ENCODE measurements around the gene TRAF3IP1. TPM values are rescaled to one million over a fixed set of nuclear protein-coding genes. Genes with fewer than 3 reads are reported as not detected.
"Not testable (repeated sequence)": the region's sequence is repeated elsewhere in the genome, so short reads cannot be mapped to it uniquely, and the experiment has no call there.

TRAF3IP1 gene
- total RNA-seq, 3 donors from 2014 or later: 13.3 to 37.5 (median 16.3) TPM

DNA sequence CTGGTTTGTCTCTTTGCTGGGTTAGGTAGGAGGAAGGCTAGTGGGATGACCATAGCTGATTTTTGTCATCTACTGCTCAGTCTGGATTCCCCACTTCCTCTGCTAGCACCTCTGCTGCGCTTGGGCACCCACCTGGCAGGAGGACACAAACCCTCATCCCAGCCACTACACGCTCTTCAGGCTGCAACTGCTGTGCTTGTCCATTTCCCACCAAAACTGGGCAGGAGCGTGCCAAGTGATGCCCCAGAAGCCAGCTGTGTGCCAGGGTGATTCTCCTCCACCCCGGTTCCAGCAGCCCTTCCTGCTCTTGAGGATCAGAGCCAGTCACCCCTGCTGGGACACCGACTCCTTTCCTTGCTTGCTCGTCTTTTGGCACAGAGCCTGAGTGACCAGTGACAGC, 16.2 kb upstream of the TRAF3IP1 start:
- Histone ChIP-seq H3K4me3 (no peak overlapping the region), H3K9me3 (no peaks in the 10 kb centered on the region), H3K4me1 (ENCODE audit: low read depth) (peaks cover 9% of the 10 kb centered on the region), H3K36me3 (ENCODE audit: low read depth) (no peaks in the 10 kb centered on the region)
- TF ChIP-seq, protein P1, sequence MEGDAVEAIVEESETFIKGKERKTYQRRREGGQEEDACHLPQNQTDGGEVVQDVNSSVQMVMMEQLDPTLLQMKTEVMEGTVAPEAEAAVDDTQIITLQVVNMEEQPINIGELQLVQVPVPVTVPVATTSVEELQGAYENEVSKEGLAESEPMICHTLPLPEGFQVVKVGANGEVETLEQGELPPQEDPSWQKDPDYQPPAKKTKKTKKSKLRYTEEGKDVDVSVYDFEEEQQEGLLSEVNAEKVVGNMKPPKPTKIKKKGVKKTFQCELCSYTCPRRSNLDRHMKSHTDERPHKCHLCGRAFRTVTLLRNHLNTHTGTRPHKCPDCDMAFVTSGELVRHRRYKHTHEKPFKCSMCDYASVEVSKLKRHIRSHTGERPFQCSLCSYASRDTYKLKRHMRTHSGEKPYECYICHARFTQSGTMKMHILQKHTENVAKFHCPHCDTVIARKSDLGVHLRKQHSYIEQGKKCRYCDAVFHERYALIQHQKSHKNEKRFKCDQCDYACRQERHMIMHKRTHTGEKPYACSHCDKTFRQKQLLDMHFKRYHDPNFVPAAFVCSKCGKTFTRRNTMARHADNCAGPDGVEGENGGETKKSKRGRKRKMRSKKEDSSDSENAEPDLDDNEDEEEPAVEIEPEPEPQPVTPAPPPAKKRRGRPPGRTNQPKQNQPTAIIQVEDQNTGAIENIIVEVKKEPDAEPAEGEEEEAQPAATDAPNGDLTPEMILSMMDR (IDR thresholded peaks at IDR 0.05): no peak
- ATAC-seq (no peak), DNase-seq (no peak)
- intact Hi-C loops (cut with DNase I, micrococcal nuclease): no loop called here

DNA sequence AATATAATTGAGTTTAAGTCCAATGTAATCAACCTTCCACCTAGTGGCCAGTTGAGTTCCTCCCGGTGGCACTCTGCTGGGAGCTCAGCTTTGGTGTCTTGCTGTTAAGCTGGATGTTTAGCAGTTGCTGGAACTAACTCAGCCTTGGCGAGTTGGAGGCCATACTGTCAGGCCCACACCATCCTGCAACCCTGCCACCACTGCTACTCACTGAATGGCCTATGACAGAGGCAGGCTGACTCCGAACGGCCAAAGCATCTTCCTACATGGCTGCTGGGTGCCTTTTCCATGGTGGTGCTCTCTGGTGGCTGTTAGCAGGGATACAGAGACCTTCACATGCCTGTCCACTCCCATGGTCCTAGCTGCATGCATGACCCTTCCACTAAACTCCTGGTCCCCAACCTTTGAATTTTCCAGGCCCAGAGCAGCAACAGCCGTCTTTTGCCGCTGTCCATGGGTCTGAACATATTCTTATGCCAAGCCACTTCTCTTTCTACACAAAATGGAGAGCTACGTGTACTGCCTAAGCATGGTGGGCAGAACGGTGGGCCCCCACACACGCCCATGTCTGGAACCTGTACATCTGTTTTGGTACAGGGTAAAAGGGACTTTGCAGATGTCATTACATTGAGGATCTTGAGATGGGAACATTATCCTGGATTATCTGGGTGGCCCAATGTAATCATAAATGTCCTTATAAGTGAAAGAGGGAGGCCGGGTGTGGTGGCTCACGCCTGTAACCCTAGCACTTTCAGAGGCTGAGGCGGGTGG, 15.0 kb upstream of the TRAF3IP1 start:
- DNase-seq (peak in 1 of 3 donors; percentile 53), ATAC-seq (peak; percentile 74)
- intact Hi-C loops (cut with DNase I, micrococcal nuclease): no loop called here
- Histone ChIP-seq H3K36me3 (ENCODE audit: low read depth) (no peaks in the 10 kb centered on the region), H3K4me1 (ENCODE audit: low read depth) (peaks cover 3% of the 10 kb centered on the region), H3K9me3 (no peaks in the 10 kb centered on the region), H3K4me3 (no peak overlapping the region)
- TF ChIP-seq, protein P1 (IDR thresholded peaks at IDR 0.05): no peak

DNA sequence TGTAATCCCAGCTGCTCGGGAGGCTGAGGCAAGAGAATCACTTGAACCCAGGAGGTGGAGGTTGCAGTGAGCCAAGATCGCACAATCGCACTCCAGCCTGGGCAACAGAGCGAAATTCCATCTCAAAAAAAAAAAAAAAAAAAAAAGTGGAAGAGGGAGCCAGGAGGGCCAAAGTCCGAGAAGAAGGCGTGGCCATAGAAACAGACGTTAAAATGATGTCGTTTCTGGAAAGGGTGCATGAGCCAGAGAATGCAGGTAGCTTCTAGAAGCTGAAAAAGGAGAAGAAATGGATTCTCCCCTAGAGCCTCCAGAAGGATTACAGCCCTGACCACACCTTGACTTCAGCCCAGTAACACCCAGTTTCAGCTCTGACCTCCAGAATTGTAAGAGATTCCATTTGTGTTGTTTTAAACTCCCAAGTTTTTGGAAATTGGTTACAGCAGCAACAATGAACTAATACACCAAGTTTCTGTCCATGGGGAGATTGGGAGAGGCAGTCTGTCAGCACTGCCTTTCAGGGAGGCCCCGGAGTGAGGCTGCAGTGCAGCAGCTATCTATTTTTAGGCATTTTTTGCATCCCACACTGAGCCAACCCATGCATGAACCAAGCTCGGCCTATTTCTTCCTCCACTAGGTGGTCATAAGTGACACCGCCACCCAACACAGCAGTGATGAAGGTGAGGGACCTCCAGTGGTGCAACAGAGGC, 14.2 kb upstream of the TRAF3IP1 start:
- ATAC-seq (peak; percentile 71), DNase-seq (peak in 1 of 3 donors; percentile 78)
- no peaks in the 10 kb centered on the region for H3K9me3 ChIP-seq
- TF ChIP-seq, protein P1 (IDR thresholded peaks at IDR 0.05): no peak
- no peak overlapping the region for H3K4me3 ChIP-seq
- intact Hi-C loops (cut with DNase I, micrococcal nuclease): no loop called here
- peaks cover 3% of the 10 kb centered on the region for H3K4me1 ChIP-seq (ENCODE audit: low read depth)
- H3K36me3 ChIP-seq (ENCODE audit: low read depth): no peaks in the 10 kb centered on the region

DNA sequence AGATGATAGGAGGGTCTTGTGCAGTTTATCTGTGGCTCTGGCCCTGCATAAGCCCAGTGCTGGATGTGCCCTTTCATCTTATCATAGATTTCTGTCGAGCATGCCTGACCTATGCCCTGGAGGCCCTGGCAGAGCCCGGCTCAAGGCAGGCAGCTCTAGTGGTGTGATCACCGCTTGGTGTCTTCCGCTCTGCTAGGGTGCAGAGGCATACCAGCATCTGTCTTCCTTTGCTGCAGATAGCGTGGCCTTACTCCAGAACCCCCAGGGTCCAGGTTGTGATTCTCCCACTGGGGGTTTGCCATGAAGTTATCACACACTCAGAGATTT, 13.7 kb upstream of the TRAF3IP1 start:
- intact Hi-C loops (cut with DNase I, micrococcal nuclease): no loop called here

DNA sequence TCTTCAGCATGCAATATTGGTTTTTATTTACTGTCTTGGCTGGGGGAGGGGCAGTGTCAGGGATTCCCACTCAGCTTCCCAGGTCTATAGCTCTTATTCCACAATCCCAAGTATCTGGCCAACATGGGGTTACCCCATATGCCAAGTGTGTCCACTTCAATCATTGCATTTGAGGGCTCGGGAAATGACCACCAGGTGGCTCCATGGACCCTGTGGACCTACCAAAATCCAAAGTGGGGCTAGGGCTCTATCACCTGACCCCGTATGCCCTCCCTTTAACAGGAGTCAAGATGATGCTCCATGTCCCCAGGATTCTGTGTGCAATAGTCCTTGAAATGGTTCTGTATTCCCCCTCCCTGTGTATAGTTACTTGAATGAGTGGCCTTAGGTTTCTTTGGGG, 12.1 kb upstream of the TRAF3IP1 start:
- DNase-seq: no peak
- Histone ChIP-seq H3K9me3 (no peaks in the 10 kb centered on the region), H3K4me1 (ENCODE audit: low read depth) (peaks cover 3% of the 10 kb centered on the region), H3K36me3 (ENCODE audit: low read depth) (no peaks in the 10 kb centered on the region), H3K4me3 (no peak overlapping the region)
- ATAC-seq: no peak
- intact Hi-C loops (cut with DNase I, micrococcal nuclease): no loop called here
- TF ChIP-seq, protein P1 (IDR thresholded peaks at IDR 0.05): no peak

More for the DNA sequence above, 13.7 kb upstream of the TRAF3IP1 start:
- Histone ChIP-seq H3K9me3 (no peaks in the 10 kb centered on the region), H3K4me3 (no peak overlapping the region), H3K4me1 (ENCODE audit: low read depth) (peaks cover 3% of the 10 kb centered on the region), H3K36me3 (ENCODE audit: low read depth) (no peaks in the 10 kb centered on the region)
- DNase-seq (no peak), ATAC-seq (peak; percentile 55)
- TF ChIP-seq, protein P1 (IDR thresholded peaks at IDR 0.05): no peak

DNA sequence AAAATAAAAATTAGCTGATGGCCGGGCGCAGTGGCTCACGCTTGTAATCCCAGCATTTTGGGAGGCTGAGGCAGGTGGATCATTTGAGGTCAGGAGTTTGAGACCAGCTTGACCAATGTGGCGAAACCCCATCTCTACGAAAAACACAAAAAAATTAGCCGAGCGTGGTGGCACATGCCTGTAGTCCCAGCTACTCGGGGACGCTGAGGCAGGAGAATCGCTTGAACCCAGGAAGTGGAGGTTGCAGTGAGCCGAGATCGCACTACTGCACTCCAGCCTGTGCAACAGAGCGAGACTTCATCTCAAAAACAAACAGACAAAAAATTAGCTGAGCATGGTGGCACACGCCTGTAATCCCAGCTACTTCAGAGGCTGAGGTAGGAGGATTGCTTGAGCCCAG, 9.6 kb upstream of the TRAF3IP1 start:
- DNase-seq; intact Hi-C loops (cut with DNase I, micrococcal nuclease); H3K4me3 ChIP-seq; ATAC-seq; H3K36me3 ChIP-seq (ENCODE audit: low read depth); H3K4me1 ChIP-seq (ENCODE audit: low read depth); H3K9me3 ChIP-seq: not testable (repeated sequence)
